Fibroblast of mammary gland (primary cell): ENCODE results near the gene LHPP.

Experiments
- DNase-seq: peaks from one replicate; pipeline ENCODE4 v3.0.0-alpha.2; 2010; ENCODE audit warnings: low read depth
- H3K4me3 ChIP-seq: 2 replicates; pipeline ENCODE4 v1.5.1; 2011; ENCODE audit warnings: low read depth, mild to moderate bottlenecking, low read length, moderate library complexity; ENCODE audit not compliant: control insufficient read depth
- CTCF ChIP-seq: conservative IDR thresholded peaks from 2 replicates; pipeline ENCODE4 v1.5.1; 2011; ENCODE audit warnings: low read depth, low read length, inconsistent platforms; ENCODE audit not compliant: control insufficient read depth, insufficient read depth

The LHPP gene

GRCh38 chr10:124639206-124639605 is 177.6 kb downstream of the LHPP start:
- no peak for DNase-seq
- TF ChIP-seq CTCF: no peak
- no peak overlapping the region for H3K4me3 ChIP-seq

GRCh38 chr10:124639646-124640045 is 178.0 kb downstream of the LHPP start:
- no peak overlapping the region for H3K4me3 ChIP-seq
- no peak for DNase-seq
- TF ChIP-seq CTCF: no peak

GRCh38 chr10:124640056-124640455 is 178.4 kb downstream of the LHPP start:
- DNase-seq: no peak
- TF ChIP-seq CTCF: no peak
- no peak overlapping the region for H3K4me3 ChIP-seq

- H3K4me3 ChIP-seq: no peak overlapping the region
- no peak for TF ChIP-seq CTCF
- no peak for DNase-seq
These were observed 179.1 kb downstream of the LHPP start for GRCh38 chr10:124640538-124641231.

DNA sequence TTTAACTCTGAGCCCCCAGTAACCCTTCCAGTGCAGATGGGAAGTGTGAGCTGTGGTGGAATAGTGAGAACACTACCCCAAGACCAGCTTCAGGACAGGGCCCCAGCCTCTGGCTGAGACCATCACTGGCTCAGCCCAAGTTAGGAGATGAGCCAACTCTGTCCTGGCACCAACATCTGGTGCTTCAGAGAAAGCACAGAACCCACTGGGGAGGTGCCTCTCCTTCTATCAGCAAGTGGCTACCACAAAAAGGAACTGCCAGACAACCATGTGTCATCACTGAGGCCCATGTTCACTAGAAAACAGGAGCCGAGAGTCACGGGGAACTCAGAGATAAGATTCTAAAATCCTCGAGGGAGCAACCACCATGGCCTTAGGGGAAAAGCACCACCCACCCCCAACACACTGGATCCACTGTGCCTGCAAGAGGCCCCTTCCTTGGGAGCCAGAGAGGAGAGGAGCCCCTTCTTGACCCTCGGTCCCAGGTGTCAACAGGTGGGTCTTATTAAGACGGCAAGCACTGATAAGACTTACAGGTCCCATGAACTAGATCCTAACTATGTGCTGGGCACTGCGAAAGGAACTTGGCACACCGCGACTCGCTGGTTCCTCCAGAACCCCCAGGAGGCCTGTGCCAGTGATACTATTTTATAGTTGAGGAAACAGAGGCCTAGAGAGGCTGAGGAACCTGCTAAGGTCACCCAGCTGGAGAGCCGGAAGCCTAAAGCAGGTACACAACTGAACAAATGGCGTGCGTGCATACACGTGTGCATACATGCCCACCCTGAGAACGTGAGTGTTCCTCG is 179.9 kb downstream of the LHPP start:
- no peak for TF ChIP-seq CTCF
- DNase-seq: peak; percentile 69
- H3K4me3 ChIP-seq: no peak overlapping the region

- no peak overlapping the region for H3K4me3 ChIP-seq
- DNase-seq: no peak
- TF ChIP-seq CTCF: no peak
These were observed 180.6 kb downstream of the LHPP start for GRCh38 chr10:124642088-124642710.
